Pons (tissue), 1 donor: Measurements from ENCODE around the gene CCAR1.
"Not testable (repeated sequence)": the region's sequence is repeated elsewhere in the genome, so short reads cannot be mapped to it uniquely, and the experiment has no call there.

Experiments used
- DNase-seq: peaks from one replicate; pipeline ENCODE4 v3.0.0-alpha.2; 2016; ENCODE audit warnings: low spot score

Gene CCAR1

DNA sequence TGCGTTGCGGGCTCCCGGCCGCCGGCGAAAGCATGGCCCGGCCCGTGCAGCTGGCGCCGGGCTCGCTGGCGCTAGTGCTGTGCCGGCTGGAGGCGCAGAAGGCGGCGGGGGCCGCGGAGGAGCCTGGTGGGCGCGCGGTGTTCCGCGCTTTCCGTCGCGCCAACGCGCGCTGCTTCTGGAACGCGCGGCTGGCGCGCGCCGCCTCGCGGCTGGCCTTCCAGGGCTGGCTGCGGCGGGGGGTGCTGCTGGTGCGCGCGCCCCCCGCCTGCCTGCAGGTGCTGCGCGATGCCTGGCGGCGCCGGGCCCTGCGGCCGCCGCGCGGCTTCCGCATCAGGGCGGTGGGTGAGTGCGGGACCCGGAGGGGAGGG lies 106.5 kb downstream of the CCAR1 start:
- not testable (repeated sequence) for DNase-seq

DNA sequence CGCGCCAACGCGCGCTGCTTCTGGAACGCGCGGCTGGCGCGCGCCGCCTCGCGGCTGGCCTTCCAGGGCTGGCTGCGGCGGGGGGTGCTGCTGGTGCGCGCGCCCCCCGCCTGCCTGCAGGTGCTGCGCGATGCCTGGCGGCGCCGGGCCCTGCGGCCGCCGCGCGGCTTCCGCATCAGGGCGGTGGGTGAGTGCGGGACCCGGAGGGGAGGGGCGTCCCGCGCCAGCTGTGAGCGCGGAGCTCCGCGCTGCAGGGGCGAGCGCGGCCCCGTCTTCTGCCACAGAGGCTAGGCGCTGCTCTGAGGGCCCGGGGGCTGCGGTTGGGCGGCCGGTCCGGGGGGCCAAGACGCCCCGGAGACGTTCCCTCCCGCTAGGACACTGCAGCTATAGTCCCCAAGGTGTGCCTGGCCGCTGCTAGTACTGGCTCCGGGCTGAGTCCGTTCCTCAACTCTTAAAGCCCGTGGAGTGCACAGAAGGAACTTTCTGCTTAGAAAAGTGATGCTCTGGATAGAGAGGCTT lies 107.1 kb downstream of the CCAR1 start:
- DNase-seq = not testable (repeated sequence)

GRCh38 chr10:68828833-68829232 lies 107.8 kb downstream of the CCAR1 start:
- no peak for DNase-seq

GRCh38 chr10:68829521-68829920 lies 108.5 kb downstream of the CCAR1 start:
- DNase-seq = no peak

GRCh38 chr10:68829952-68830351 lies 108.9 kb downstream of the CCAR1 start:
- no peak for DNase-seq

DNA sequence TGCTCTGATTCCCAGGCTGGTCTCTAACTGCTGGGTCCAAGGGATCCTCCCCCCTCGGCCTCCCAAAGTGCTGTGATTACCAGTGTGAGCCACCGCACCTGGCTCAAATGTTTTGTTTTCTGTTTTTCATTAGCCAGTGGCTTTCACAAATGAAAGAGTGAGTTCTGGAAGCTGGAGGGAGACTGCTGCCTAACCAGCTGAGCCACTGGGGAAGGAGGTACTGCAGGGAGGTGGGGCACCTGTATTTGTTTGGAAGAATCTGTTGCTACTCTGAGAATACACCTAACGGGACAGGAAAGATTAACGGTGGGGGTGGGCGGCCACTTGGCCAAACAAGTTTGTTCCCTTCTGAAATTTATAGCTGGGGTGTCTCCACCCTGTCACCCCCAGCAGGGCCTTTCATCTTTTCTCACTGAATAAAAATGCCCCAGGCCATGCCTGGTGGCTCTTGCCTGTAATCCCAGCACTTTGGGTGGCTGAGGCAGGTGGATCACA lies 111.0 kb downstream of the CCAR1 start:
- DNase-seq = no peak

GRCh38 chr10:68832601-68833000 lies 111.6 kb downstream of the CCAR1 start:
- no peak for DNase-seq

DNA sequence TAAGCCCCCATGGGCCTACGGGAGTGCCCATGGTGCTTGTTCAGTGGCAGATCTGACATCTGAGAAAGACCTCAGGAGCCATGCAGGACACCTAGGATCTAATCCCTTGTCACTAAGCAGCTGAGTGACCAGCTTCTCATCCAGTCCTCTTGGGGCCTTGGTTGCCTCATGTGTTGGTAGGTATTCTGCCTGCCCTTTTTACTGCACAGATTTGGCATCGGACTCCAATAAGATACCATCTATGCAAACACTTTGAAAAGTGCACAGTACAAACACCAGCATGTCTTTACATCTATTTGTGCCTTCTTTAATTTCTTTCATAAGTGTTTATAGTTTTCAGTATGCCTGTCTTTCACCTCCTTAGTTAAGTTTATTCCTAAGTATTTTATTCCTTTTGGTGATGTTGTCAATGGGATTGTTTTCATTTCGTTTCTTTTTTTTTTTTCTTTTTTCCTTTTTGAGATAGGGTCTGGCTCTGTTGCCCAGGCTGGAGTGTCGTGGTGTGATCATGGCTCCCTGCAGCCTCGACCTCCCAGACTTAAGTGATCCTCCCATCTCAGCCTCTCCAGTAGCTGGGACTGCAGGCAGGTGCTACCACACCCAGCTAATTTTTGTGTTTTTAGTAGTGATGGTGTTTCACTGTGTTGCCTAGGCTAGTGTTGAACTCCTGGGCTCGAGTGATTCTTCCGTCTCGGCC lies 116.7 kb downstream of the CCAR1 start:
- DNase-seq = no peak

- not testable (repeated sequence) for DNase-seq
Observed at GRCh38 chr10:68840650-68841049, 119.6 kb downstream of the CCAR1 start.
